K562 (cell line): ENCODE results near the gene ERP27. TPM values are rescaled to one million over a fixed set of nuclear protein-coding genes. Genes with fewer than 3 reads are reported as not detected.

ENCODE experiments used
- ATAC-seq: fragments of 200-7000 bp; cut with Tn5 transposase; 3 replicates; pipeline ENCODE4 v1.9.1; 2020; ENCODE audit warnings: moderate library complexity
- BruUV-seq: library from RNA; stranded (reverse); fragments of 400-500 nt; replicated peaks from 2 replicates; lab custom pipeline; 2021; lab: Mats Ljungman, UMichigan
- CTCF ChIA-PET: fragments of 300-600 bp; formaldehyde crosslinking; extraction: SDS; loops from one replicate; lab custom pipeline; 2021; ENCODE audit warnings: low intra/inter-chr PET ratio; lab: Yijun Ruan, JAX
- POLR2A ChIA-PET: fragments of 300-600, 350-650 bp; sonication (Branson Sonifier 250); formaldehyde crosslinking; extraction: SDS; loops from one replicate; lab custom pipeline; 2021; ENCODE audit warnings: antibody characterized with exemption, inconsistent platforms; lab: Yijun Ruan, JAX
- DNase-seq, 4 experiments: peaks; one replicate each; pipeline versions ENCODE4 v3.0.0 to v3.0.0-alpha.2; 2011 to 2018; ENCODE audit warnings: low spot score in 3 of 4, mixed read lengths in 3 of 4; ENCODE audit errors: extremely low read depth in 1 of 4
- FAIRE-seq: peaks from 2 replicates; lab custom pipeline; 2011; peaks lifted over from hg19 to GRCh38; lab: Jason Lieb, UNC
- H2AFZ ChIP-seq: 2 replicates; pipeline ENCODE4 v1.6.0; 2011; ENCODE audit warnings: low read depth, low read length, control low read depth, inconsistent platforms
- H3K27ac ChIP-seq: fragments of 200-600 bp; 3 replicates; pipeline ENCODE4 v1.8.0; 2011; ENCODE audit warnings: low read depth, mild to moderate bottlenecking, control low read depth, inconsistent platforms, low read length, moderate library complexity, mixed read lengths; ENCODE audit errors: extremely low read depth
- H3K27me3 ChIP-seq, 2 experiments: fragments of 300-600 bp in 1 of 2; 2 replicates in 1 of 2; 3 replicates in 1 of 2; pipeline versions ENCODE4 v1.6.0 to v1.8.0; 2011; ENCODE audit warnings: inconsistent platforms in 2 of 2, low read length in 2 of 2, mild to moderate bottlenecking in 1 of 2, mixed read lengths in 1 of 2, moderate library complexity in 1 of 2; ENCODE audit not compliant: control insufficient read depth in 2 of 2, insufficient read depth in 2 of 2
- H3K36me3 ChIP-seq: fragments of 300-600 bp; 3 replicates; pipeline ENCODE4 v1.8.0; 2011; ENCODE audit warnings: mild to moderate bottlenecking, low read length, inconsistent platforms; ENCODE audit not compliant: control insufficient read depth, insufficient read depth
- H3K4me1 ChIP-seq, 2 experiments: fragments of 200-600 bp in 1 of 2; replicated peaks in 1 of 2; 2 replicates in 1 of 2; 3 replicates in 1 of 2; pipeline versions ENCODE4 v1.5.1 to v1.8.0; 2011; ENCODE audit warnings: inconsistent platforms in 2 of 2, low read length in 2 of 2, mild to moderate bottlenecking in 1 of 2, mixed read lengths in 1 of 2, moderate library complexity in 1 of 2; ENCODE audit not compliant: control insufficient read depth in 2 of 2, insufficient read depth in 2 of 2
- H3K4me2 ChIP-seq: 2 replicates; pipeline ENCODE4 v1.6.1; 2011; ENCODE audit warnings: low read length, control low read depth, inconsistent platforms, mixed read lengths; ENCODE audit not compliant: insufficient read depth
- H3K4me3 ChIP-seq: fragments of 200-600 bp; sonication (generic), shearing (Covaris generic); 2 replicates; pipeline ENCODE4 v1.5.1; 2016; ENCODE audit warnings: control low read depth, inconsistent platforms
- H3K79me2 ChIP-seq: fragments of 200-600 bp; 3 replicates; pipeline ENCODE4 v1.8.0; 2011; ENCODE audit warnings: low read length, inconsistent platforms; ENCODE audit not compliant: control insufficient read depth, insufficient read depth
- H3K9ac ChIP-seq, 2 experiments: 2 replicates each; pipeline versions ENCODE4 v1.6.0 to v1.6.1; 2011; ENCODE audit warnings: low read depth in 2 of 2, low read length in 2 of 2, control low read depth in 1 of 2, inconsistent platforms in 1 of 2, mild to moderate bottlenecking in 1 of 2, mixed read lengths in 1 of 2; ENCODE audit not compliant: insufficient read depth in 1 of 2
- H3K9me1 ChIP-seq: one replicate; pipeline ENCODE4 v1.6.0; 2011; ENCODE audit warnings: inconsistent platforms, mild to moderate bottlenecking, low read length, moderate library complexity; ENCODE audit not compliant: control insufficient read depth, insufficient read depth
- H3K9me3 ChIP-seq: replicated peaks from 2 replicates; pipeline ENCODE4 v1.5.1; 2011; ENCODE audit warnings: low read depth, low read length, inconsistent platforms; ENCODE audit not compliant: control insufficient read depth, insufficient read depth
- H4K20me1 ChIP-seq: replicated peaks from 2 replicates; pipeline ENCODE4 v1.6.1; 2011; ENCODE audit warnings: low read length, inconsistent platforms, mixed read lengths; ENCODE audit not compliant: control insufficient read depth, insufficient read depth
- CCAR2 ChIP-seq: fragments of 200-400 bp; formaldehyde crosslinking; IDR thresholded peaks from 2 replicates; pipeline ENCODE4 v1.6.1; 2017; ENCODE audit warnings: mild to moderate bottlenecking, low read depth, low read length
- POLR3G ChIP-seq: IDR thresholded peaks from 2 replicates; pipeline ENCODE4 v1.6.1; 2011; ENCODE audit not compliant: insufficient read length, insufficient replicate concordance; ENCODE audit errors: extremely low read depth
- RBM25 ChIP-seq: fragments of 200-400 bp; formaldehyde crosslinking; IDR thresholded peaks from 2 replicates; pipeline ENCODE4 v1.6.1; 2018; ENCODE audit warnings: low read length, low read depth, moderate library complexity; ENCODE audit not compliant: severe bottlenecking
- SREBF2 ChIP-seq: sonication (generic); formaldehyde crosslinking; IDR thresholded peaks from 2 replicates; pipeline ENCODE4 v1.4.0; 2020; ENCODE audit warnings: mild to moderate bottlenecking, missing genetic modification reagents
- WGBS: fragments of 100-300 bp; shearing (Covaris generic); methylation state at CpG from one replicate; pipeline ENCODE4 v1.1.6; 2016; ENCODE audit warnings: low coverage, mixed read lengths; ENCODE audit not compliant: insufficient coverage; ENCODE audit errors: missing lambda C conversion rate; 5-methylcytosine and 5-hydroxymethylcytosine counted together
- in situ Hi-C: fragments of 300-500 bp; cut with MboI; formaldehyde crosslinking; loops from 4 replicates; pipeline ENCODE4 v1.15.0; 2018; ENCODE audit warnings: inconsistent platforms, mixed read lengths
- intact Hi-C: fragments of 100-400 bp; cut with micrococcal nuclease; formaldehyde crosslinking; loops from 2 replicates; pipeline ENCODE4 v1.14.2; 2022
- polyA plus RNA-seq, 8 experiments: library from polyadenylated mRNA; depleted of rRNA in 4 of 8; stranded (reverse) in 5 of 8; unstranded in 3 of 8; fragments of >200 nt; fragmentation: Nextera tagmentation in 2 of 8; fragmentation: Illumina TruSeq in 1 of 8; extraction: Ambion mirVana in 2 of 8; extraction: Trizol in 1 of 8; gene quantifications; 2 replicates each; pipeline versions ENCODE4 v1.2.1 to v1.2.3, GENCODE V29; 2011 to 2014; ENCODE audit warnings: inconsistent platforms in 1 of 8, missing spikeins in 1 of 8
- total RNA-seq, 7 experiments: library from RNA; depleted of rRNA in 6 of 7; stranded (reverse); fragments of >200 nt in 6 of 7; fragmentation: Illumina TruSeq in 2 of 7; extraction: Trizol in 2 of 7; gene quantifications; 2 replicates each; pipeline versions ENCODE4 v1.2.1 to v1.2.3, GENCODE V29; 2011 to 2021; ENCODE audit warnings: low replicate concordance in 1 of 7
- TF ChIP-seq, protein P1 (sequence below): fragments of 450-650 bp; formaldehyde crosslinking; IDR thresholded peaks from 2 replicates; pipeline ENCODE4 v1.4.0; 2022; ENCODE audit warnings: mild to moderate bottlenecking, moderate library complexity
- TF ChIP-seq, protein P2 (sequence below): fragments of 450-650 bp; IDR thresholded peaks from 2 replicates; pipeline ENCODE4 v1.6.1; 2016; ENCODE audit warnings: borderline replicate concordance
- TF ChIP-seq, protein P3 (sequence below): fragments of 250-450 bp; sonication (Bioruptor Pico); IDR thresholded peaks from 2 replicates; pipeline ENCODE4 v1.6.1; 2021; ENCODE audit warnings: mild to moderate bottlenecking

The ERP27 gene
- total and polyA plus RNA-seq, 9 of the 15 experiments (the other 6 are each of a cell fraction or from before 2014, with no cell fraction given) = 0.07 to 0.27 (median 0.11) TPM; not detected in 6

DNA sequence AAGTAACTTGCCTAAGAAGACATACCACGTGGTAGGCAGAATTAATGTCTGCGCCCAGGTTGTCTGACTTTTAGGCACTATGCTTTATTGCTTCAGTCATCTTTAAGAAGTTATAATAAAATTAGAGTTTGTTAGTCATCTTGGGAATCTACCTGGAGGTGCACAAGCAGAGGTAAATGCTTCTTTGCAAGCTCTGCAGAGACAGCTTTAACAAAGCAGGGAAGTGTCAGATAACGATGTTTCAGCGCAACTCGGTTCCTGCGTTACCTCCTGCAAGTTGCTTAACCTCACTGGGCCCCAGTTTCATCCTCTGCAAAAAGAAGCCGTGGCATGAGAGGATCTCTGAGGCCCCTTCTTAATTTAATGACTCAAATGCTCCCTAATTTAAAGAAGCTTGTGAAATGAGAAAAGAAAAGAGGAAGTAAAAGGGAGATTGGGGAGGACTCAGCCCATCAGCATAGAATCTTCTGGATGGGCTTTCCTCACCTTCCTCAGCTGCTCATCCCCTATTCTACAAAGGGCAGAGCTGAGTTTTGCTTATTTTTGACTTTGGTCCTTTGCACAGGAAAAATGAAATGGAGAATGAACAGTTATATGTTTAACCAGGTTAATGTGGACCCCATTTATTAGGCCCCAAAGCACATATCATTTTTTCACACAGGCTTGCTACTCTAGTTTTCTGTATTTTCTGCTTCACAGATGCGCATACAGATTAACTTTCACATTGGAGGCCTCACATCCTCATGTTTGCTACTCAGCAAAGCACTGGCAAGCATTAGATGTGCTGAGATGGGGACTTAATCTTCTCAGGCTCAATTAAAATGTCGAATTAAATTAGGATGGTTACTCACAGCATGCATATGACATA is 17.9 kb upstream of the ERP27 start:
- TF ChIP-seq RBM25 = peak; percentile 5
- TF ChIP-seq CCAR2 = no peak
- TF ChIP-seq, protein P1, sequence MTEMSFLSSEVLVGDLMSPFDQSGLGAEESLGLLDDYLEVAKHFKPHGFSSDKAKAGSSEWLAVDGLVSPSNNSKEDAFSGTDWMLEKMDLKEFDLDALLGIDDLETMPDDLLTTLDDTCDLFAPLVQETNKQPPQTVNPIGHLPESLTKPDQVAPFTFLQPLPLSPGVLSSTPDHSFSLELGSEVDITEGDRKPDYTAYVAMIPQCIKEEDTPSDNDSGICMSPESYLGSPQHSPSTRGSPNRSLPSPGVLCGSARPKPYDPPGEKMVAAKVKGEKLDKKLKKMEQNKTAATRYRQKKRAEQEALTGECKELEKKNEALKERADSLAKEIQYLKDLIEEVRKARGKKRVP (CRISPR knock-in tag) = no peak
- TF ChIP-seq SREBF2 (CRISPR knock-in tag) = no peak
- TF ChIP-seq, protein P2, sequence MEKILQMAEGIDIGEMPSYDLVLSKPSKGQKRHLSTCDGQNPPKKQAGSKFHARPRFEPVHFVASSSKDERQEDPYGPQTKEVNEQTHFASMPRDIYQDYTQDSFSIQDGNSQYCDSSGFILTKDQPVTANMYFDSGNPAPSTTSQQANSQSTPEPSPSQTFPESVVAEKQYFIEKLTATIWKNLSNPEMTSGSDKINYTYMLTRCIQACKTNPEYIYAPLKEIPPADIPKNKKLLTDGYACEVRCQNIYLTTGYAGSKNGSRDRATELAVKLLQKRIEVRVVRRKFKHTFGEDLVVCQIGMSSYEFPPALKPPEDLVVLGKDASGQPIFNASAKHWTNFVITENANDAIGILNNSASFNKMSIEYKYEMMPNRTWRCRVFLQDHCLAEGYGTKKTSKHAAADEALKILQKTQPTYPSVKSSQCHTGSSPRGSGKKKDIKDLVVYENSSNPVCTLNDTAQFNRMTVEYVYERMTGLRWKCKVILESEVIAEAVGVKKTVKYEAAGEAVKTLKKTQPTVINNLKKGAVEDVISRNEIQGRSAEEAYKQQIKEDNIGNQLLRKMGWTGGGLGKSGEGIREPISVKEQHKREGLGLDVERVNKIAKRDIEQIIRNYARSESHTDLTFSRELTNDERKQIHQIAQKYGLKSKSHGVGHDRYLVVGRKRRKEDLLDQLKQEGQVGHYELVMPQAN = no peak
- TF ChIP-seq, protein P3, sequence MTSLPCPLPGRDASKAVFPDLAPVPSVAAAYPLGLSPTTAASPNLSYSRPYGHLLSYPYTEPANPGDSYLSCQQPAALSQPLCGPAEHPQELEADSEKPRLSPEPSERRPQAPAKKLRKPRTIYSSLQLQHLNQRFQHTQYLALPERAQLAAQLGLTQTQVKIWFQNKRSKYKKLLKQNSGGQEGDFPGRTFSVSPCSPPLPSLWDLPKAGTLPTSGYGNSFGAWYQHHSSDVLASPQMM (CRISPR knock-in tag) = no peak
- no peak for TF ChIP-seq POLR3G
- ChIA-PET POLR2A (interaction anchor here (0.7 kb wide), 2 partner anchors 9 to 10 kb away, joined by 3 read pairs; no protein-coding TSS in a partner anchor), CTCF (no interaction called here)
- no peak overlapping the region for H3K9ac ChIP-seq
- ATAC-seq (no peak), DNase-seq (no peak), FAIRE-seq (no peak)
- H2AFZ ChIP-seq = no peak overlapping the region
- no peaks in the 10 kb centered on the region for H3K79me2 ChIP-seq
- H3K4me2 ChIP-seq = no peak overlapping the region
- no peaks in the 10 kb centered on the region for H4K20me1 ChIP-seq
- no peak overlapping the region for H3K4me3 ChIP-seq
- H3K9me3 ChIP-seq = no peaks in the 10 kb centered on the region
- H3K4me1 ChIP-seq = no peaks in the 10 kb centered on the region; a peak in 2 of 5 replicates
- H3K36me3 ChIP-seq = no peaks in the 10 kb centered on the region
- BruUV-seq = no TSS peak
- no peak overlapping the region for H3K27ac ChIP-seq
- no peaks in the 10 kb centered on the region for H3K27me3 ChIP-seq
- in situ Hi-C loops (loop anchor here (25.0 kb wide), 1 partner anchor 744 kb away; no protein-coding TSS in a partner anchor), intact Hi-C loops (no loop called here)
- WGBS = 30% methylated on average over 7 of the region's 9 CpGs
- H3K9me1 ChIP-seq = no peaks in the 10 kb centered on the region
